H7 (cell line): Measurements from ENCODE around the gene MOV10L1. TPM values are rescaled to one million over a fixed set of nuclear protein-coding genes. Genes with fewer than 3 reads are reported as not detected.
"Not testable (repeated sequence)": the region's sequence is repeated elsewhere in the genome, so short reads cannot be mapped to it uniquely, and the experiment has no call there.

Experiments
- DNase-seq: peaks from one replicate; pipeline ENCODE4 v3.0.0; 2012
- H3K27me3 ChIP-seq: 2 replicates; pipeline ENCODE4 v1.6.0; 2011; ENCODE audit warnings: mild to moderate bottlenecking, low read length; ENCODE audit not compliant: control insufficient read depth, insufficient read depth
- H3K36me3 ChIP-seq: replicated peaks from 2 replicates; pipeline ENCODE4 v1.5.1; 2011; ENCODE audit warnings: low read length; ENCODE audit not compliant: control insufficient read depth, insufficient read depth
- H3K4me3 ChIP-seq: 2 replicates; pipeline ENCODE4 v1.5.1; 2011; ENCODE audit warnings: low read depth, mild to moderate bottlenecking, control low read depth, low read length, moderate library complexity; ENCODE audit not compliant: insufficient read depth
- total RNA-seq: library from RNA; depleted of rRNA; stranded (reverse); fragments of >200 nt; shearing (Covaris generic); gene quantifications from 2 replicates; pipeline ENCODE4 v1.2.3, GENCODE V29; 2014

MOV10L1 gene
- total RNA-seq, 1 experiment from 2014 or later, result not detected

GRCh38 chr22:50200461-50201190 lies 110.8 kb downstream of the MOV10L1 start, which contains the start of gene SELENOO:
SELENOO (plus strand) TSS chr22:50201011; CDS start chr22:50201037, 26 bp downstream.
- Histone ChIP-seq H3K4me3 (peak within 1 kb of the TSS; percentile 63), H3K27me3 (0 out of 2 replicates have a peak, but pooled peaks cover 2% of the 10 kb centered on the region), H3K36me3 (peaks cover 2% of the 10 kb centered on the region)
- peak; percentile 100 for DNase-seq

GRCh38 chr22:50201191-50202129 lies 111.7 kb downstream of the MOV10L1 start:
- Histone ChIP-seq H3K27me3 (0 out of 2 replicates have a peak, but pooled peaks cover 2% of the 10 kb centered on the region), H3K4me3 (peak overlapping the region; percentile 63), H3K36me3 (peaks cover 2% of the 10 kb centered on the region)
- DNase-seq, result peak; percentile 87

- DNase-seq, result no peak
- peaks cover under 1% of the 10 kb centered on the region for H3K36me3 ChIP-seq
- H3K27me3 ChIP-seq, result 0 out of 2 replicates have a peak, but pooled peaks cover 2% of the 10 kb centered on the region
- H3K4me3 ChIP-seq, result peak overlapping the region; percentile 63
These were observed 112.4 kb downstream of the MOV10L1 start for GRCh38 chr22:50202130-50202666.

- no peak for DNase-seq
These were observed 113.5 kb downstream of the MOV10L1 start for GRCh38 chr22:50203288-50203687.

GRCh38 chr22:50204571-50204970 lies 114.8 kb downstream of the MOV10L1 start:
- Histone ChIP-seq H3K36me3 (no peaks in the 10 kb centered on the region), H3K4me3 (no peak overlapping the region), H3K27me3 (0 out of 2 replicates have a peak, but pooled peaks cover 2% of the 10 kb centered on the region)
- DNase-seq, result no peak

More at GRCh38 chr22:50203288-50203687, 113.5 kb downstream of the MOV10L1 start:
- H3K27me3 ChIP-seq, result 0 out of 2 replicates have a peak, but pooled peaks cover 2% of the 10 kb centered on the region
- H3K36me3 ChIP-seq, result no peaks in the 10 kb centered on the region
- no peak overlapping the region for H3K4me3 ChIP-seq

- not testable (repeated sequence) for H3K27me3 ChIP-seq, H3K4me3 ChIP-seq, H3K36me3 ChIP-seq, DNase-seq
These were observed 115.2 kb downstream of the MOV10L1 start for GRCh38 chr22:50204998-50205397.

GRCh38 chr22:50205781-50206569 lies 116.2 kb downstream of the MOV10L1 start:
- peaks cover 3% of the 10 kb centered on the region for H3K36me3 ChIP-seq
- no peak for DNase-seq
- H3K27me3 ChIP-seq, result 0 out of 2 replicates have a peak, but pooled peaks cover 2% of the 10 kb centered on the region
- no peak overlapping the region for H3K4me3 ChIP-seq

- peak; percentile 95 for DNase-seq
- peaks cover 4% of the 10 kb centered on the region for H3K36me3 ChIP-seq
- H3K4me3 ChIP-seq, result no peak overlapping the region
- 0 out of 2 replicates have a peak, but pooled peaks cover 2% of the 10 kb centered on the region for H3K27me3 ChIP-seq
These were observed 116.8 kb downstream of the MOV10L1 start for GRCh38 chr22:50206599-50206998.

- no peak for DNase-seq
- no peak overlapping the region for H3K4me3 ChIP-seq
- peaks cover 7% of the 10 kb centered on the region for H3K36me3 ChIP-seq
- no peaks in the 10 kb centered on the region for H3K27me3 ChIP-seq
These were observed 117.8 kb downstream of the MOV10L1 start for GRCh38 chr22:50207383-50208140.

GRCh38 chr22:50208430-50208938 lies 118.7 kb downstream of the MOV10L1 start:
- Histone ChIP-seq H3K27me3 (no peaks in the 10 kb centered on the region), H3K4me3 (no peak overlapping the region), H3K36me3 (peaks cover 7% of the 10 kb centered on the region)
- no peak for DNase-seq

GRCh38 chr22:50208939-50209892 lies 119.4 kb downstream of the MOV10L1 start:
- H3K27me3 ChIP-seq, result no peaks in the 10 kb centered on the region
- peaks cover 7% of the 10 kb centered on the region for H3K36me3 ChIP-seq
- H3K4me3 ChIP-seq, result no peak overlapping the region
- DNase-seq, result peak; percentile 78

GRCh38 chr22:50209893-50210292 lies 120.1 kb downstream of the MOV10L1 start:
- H3K4me3 ChIP-seq, result no peak overlapping the region
- peak; percentile 93 for DNase-seq
- peaks cover 7% of the 10 kb centered on the region for H3K36me3 ChIP-seq
- no peaks in the 10 kb centered on the region for H3K27me3 ChIP-seq
